Measurements from ENCODE around the gene ZNF628. TPM values are rescaled to one million over a fixed set of nuclear protein-coding genes. Genes with fewer than 3 reads are reported as not detected.

Gene ZNF628
- total and polyA plus RNA-seq, 2 of the 8 experiments (the other 6 are each of a cell fraction or from before 2014, with no cell fraction given), result 1.7 to 10.8 TPM

DNA sequence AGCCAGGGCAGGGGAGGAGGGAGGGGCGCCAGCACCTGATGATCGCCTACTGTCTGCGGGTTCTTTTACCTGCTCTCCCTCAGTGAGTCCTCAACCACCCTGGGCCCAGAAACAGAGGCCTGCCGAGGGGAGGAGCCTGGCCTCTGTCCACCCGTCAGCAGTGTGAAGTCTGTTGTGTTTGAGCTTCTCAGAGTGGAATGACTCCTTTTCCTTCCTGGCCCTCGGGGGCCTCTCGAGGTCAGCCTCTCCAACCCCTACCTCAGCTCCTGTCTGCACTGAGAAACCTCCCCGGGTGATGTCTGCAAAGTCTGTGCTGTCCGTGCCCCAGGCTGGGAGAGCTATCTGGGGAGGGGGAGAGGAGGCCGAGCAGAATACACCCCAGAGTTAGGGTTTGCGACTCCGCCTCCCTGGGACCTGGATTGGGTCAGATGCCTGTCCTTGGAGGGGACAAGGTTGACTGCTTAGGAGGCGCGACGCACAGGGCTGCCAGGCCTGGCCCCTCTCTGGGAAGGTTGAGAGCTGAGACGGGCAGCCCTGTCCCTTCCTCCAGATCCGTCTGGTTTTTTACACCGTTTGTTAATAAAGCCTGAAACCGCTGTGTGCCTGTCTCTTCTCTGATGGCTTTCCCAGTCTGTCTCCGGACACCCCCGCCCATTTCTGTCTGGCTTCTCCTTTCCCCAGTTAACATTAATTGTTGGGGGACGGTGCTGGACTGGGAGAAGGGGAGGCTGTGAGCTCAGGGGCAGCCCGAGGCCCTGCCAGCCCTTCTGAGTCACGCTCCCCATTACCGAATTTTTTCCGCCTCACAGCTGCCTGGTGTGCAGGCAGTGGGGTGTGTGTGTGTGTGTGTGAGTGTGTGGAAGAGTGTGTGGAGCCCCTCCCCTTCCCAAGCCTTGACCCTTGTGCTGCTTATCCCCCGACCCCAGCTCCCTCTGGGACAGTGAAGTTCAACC, 10.8 kb downstream of the ZNF628 start:
- no peak overlapping the region for H3K14ac ChIP-seq (ENCODE audit: insufficient read length)
- H4K91ac ChIP-seq (replicated peaks; ENCODE audit: insufficient read length, low read length), result no peak overlapping the region
- H3K9ac ChIP-seq (replicated peaks in 1 of 4; ENCODE audit: extremely low read depth in 1 of 4, low read depth in 3 of 4, low read length in 3 of 4), result no peak overlapping the region
- peak overlapping the region; percentile 40 for H3K27ac ChIP-seq (ENCODE audit: low read depth, low read length)
- no peak overlapping the region for H2BK120ac ChIP-seq (replicated peaks; ENCODE audit: low read depth, low read length)
- peaks cover 0 to 5% of the 10 kb centered on the region in 2 experiments; a peak in 1 of 4 replicates for H3K79me2 ChIP-seq (ENCODE audit: control insufficient read depth in 1 of 2, insufficient read depth in 2 of 2, low read length in 2 of 2)
- peaks cover 11% of the 10 kb centered on the region for H3K23me2 ChIP-seq (ENCODE audit: low read depth, low read length)
- H3K9me3 ChIP-seq (ENCODE audit: insufficient read depth in 2 of 2, low read depth in 1 of 2, low read length in 1 of 2), result no peaks in the 10 kb centered on the region
- FAIRE-seq (no peak), DNase-seq (ENCODE audit: low read depth in 1 of 2, low spot score in 2 of 2) (peak in 1 of 2 experiments; percentile 59)
- no peak overlapping the region; the same call in 1 of the 2 replicates for H3K18ac ChIP-seq (ENCODE audit: extremely low read depth, low read length)
- peak overlapping the region; percentile 45 to 53 for H3K4me2 ChIP-seq (ENCODE audit: insufficient read depth in 1 of 2, low read depth in 2 of 2, low read length in 2 of 2)
- 64% methylated on average over 19 of the region's 27 CpGs; no CpG with 5 or more reads in 1 of the 2 experiments for WGBS, 2 experiments (ENCODE audit: extremely low coverage in 1 of 2, insufficient coverage in 1 of 2, insufficient read length in 1 of 2, insufficient replicate concordance in 2 of 2, low coverage in 1 of 2, low lambda C conversion rate in 2 of 2, missing lambda C conversion rate in 1 of 2)
- H4K20me1 ChIP-seq (replicated peaks in 1 of 2; ENCODE audit: control insufficient read depth in 1 of 2, insufficient read depth in 2 of 2, low read length in 2 of 2), result peaks cover 0 to 6% of the 10 kb centered on the region in 2 experiments
- CTCF ChIA-PET (ENCODE audit: partially characterized antibody), result interaction anchor here (0.5 to 3.3 kb wide), 10 partner anchors 11 to 226 kb away, joined by 3 to 28 read pairs (median 4); no protein-coding TSS in a partner anchor
- no peak overlapping the region; the same call in 1 of the 2 replicates for H2BK20ac ChIP-seq (ENCODE audit: low read length)
- H3K23ac ChIP-seq (ENCODE audit: insufficient read length), result no peak overlapping the region
- H4K5ac ChIP-seq (ENCODE audit: insufficient read length, low read depth, low read length), result no peak overlapping the region
- no peak overlapping the region for H2BK12ac ChIP-seq (ENCODE audit: low read depth, low read length)
- peaks cover 0 to 10% (median 0%) of the 10 kb centered on the region in 4 experiments; a peak in 2 of 8 replicates for H3K36me3 ChIP-seq (ENCODE audit: control insufficient read depth in 2 of 4, insufficient read depth in 4 of 4, low read length in 3 of 4)
- H3K4me1 ChIP-seq (replicated peaks in 1 of 4; ENCODE audit: control insufficient read depth in 3 of 4, insufficient read depth in 4 of 4, low read length in 3 of 4), result peaks cover 0 to 47% (median 30%) of the 10 kb centered on the region in 4 experiments; a peak in 6 of 7 replicates
- no peak overlapping the region for H2AK5ac ChIP-seq (ENCODE audit: low read depth, low read length)
- H4K8ac ChIP-seq (ENCODE audit: extremely low read depth, insufficient read depth, low read length), result peak overlapping the region; percentile 42; the same call in 1 of the 2 replicates
- H3K27me3 ChIP-seq (replicated peaks in 1 of 4; ENCODE audit: control insufficient read depth in 3 of 4, extremely low read depth in 1 of 4, insufficient read depth in 3 of 4, low read length in 3 of 4), result no peaks in the 10 kb centered on the region; a peak in 2 of 7 replicates
- no peak overlapping the region; a peak in 1 of 8 replicates for H3K4me3 ChIP-seq (ENCODE audit: extremely low read depth in 1 of 4, insufficient read depth in 2 of 4, low read depth in 3 of 4, low read length in 4 of 4)
- H2AFZ ChIP-seq (ENCODE audit: low read length), result no peak overlapping the region
- no peak overlapping the region for H2BK15ac ChIP-seq (ENCODE audit: low read length)
- peaks cover 4% of the 10 kb centered on the region; the same call in 1 of the 2 replicates for H3K79me1 ChIP-seq (ENCODE audit: low read depth, low read length)
- POLR2A ChIA-PET (ENCODE audit: partially characterized antibody), result interaction anchor here (0.6 to 7.5 kb wide), 14 partner anchors 10 to 369 kb away, joined by 3 to 57 read pairs (median 4); partner anchors contain the start of genes UBE2S and ZNF628
- 0 out of 2 replicates have a peak overlapping the region, but pooled peaks have one; percentile 49 for H2BK5ac ChIP-seq (ENCODE audit: low read depth, low read length)
- H3K56ac ChIP-seq (replicated peaks; ENCODE audit: insufficient read length, low read depth, low read length), result peak overlapping the region; percentile 67
- H3K4ac ChIP-seq (replicated peaks; ENCODE audit: insufficient read length, low read depth, low read length), result peak overlapping the region; percentile 38
- TF ChIP-seq CEBPB (IDR thresholded peaks at IDR 0.05; ENCODE audit: low read depth, low read length) (no peak), SAP30 (IDR thresholded peaks at IDR 0.05; ENCODE audit: insufficient read depth, insufficient replicate concordance, low read length) (no peak), CTBP2 (IDR thresholded peaks at IDR 0.05; ENCODE audit: borderline replicate concordance, insufficient read depth, insufficient read length, low read length) (no peak), BCL11A (IDR thresholded peaks at IDR 0.05; ENCODE audit: low read depth in 2 of 2, low read length in 2 of 2) (no peak), SP4 (IDR thresholded peaks at IDR 0.05; ENCODE audit: low read length) (no peak), RFX5 (IDR thresholded peaks at IDR 0.05; ENCODE audit: borderline replicate concordance, low read depth, low read length) (no peak), MAFK (IDR thresholded peaks at IDR 0.05; ENCODE audit: low read depth, low read length) (no peak), CHD2 (IDR thresholded peaks at IDR 0.05; ENCODE audit: low read length) (no peak), GTF2F1 (IDR thresholded peaks at IDR 0.05; ENCODE audit: borderline replicate concordance, low read depth, low read length) (no peak)
- TF ChIP-seq, protein P1, sequence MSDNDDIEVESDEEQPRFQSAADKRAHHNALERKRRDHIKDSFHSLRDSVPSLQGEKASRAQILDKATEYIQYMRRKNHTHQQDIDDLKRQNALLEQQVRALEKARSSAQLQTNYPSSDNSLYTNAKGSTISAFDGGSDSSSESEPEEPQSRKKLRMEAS (IDR thresholded peaks at IDR 0.05), result no peak
